Measurements from ENCODE around the gene RNLS. TPM values are rescaled to one million over a fixed set of nuclear protein-coding genes. Genes with fewer than 3 reads are reported as not detected.

RNLS gene
- polyA plus RNA-seq, 3 donors: 3.3 to 3.9 (median 3.7) TPM

GRCh38 chr10:88270061-88270808, 312.9 kb downstream of the RNLS start:
- no peaks in the 10 kb centered on the region for H4K20me1 ChIP-seq (ENCODE audit: insufficient read depth, low read length)
- no peak overlapping the region for H3K9ac ChIP-seq (ENCODE audit: insufficient read depth, low read length, poor library complexity, severe bottlenecking)
- Mint-ChIP-seq H3K36me3 (peaks cover 0 to 3% of the 10 kb centered on the region in 2 donors), H3K4me3 (no peak overlapping the region), H3K9me3 (peaks cover 0 to 5% (median 2%) of the 10 kb centered on the region in 7 donors), H3K4me1 (peaks cover 36% of the 10 kb centered on the region), H3K27me3 (ENCODE audit: low read depth in 3 of 3) (peaks cover 0 to 6% (median 0%) of the 10 kb centered on the region in 3 donors), H3K27ac (peak overlapping the region in 2 of 7 donors; percentile 3 to 57)
- H3K9me3 ChIP-seq (replicated peaks in 1 of 2; ENCODE audit: control insufficient read depth in 1 of 2, insufficient read depth in 1 of 2, low read length in 2 of 2): no peaks in the 10 kb centered on the region
- intact Hi-C loops (cut with micrococcal nuclease): loop anchor here in 1 of 2 donors (10.0 kb wide), 1 partner anchor 155 kb away; no protein-coding TSS in a partner anchor
- no peaks in the 10 kb centered on the region for H3K79me2 ChIP-seq (ENCODE audit: insufficient read depth, low read length)
- DNase-seq: no peak
- H3K27ac ChIP-seq (ENCODE audit: low read depth in 1 of 2, low read length in 2 of 2): no peak overlapping the region
- H3K36me3 ChIP-seq (replicated peaks in 1 of 2; ENCODE audit: control insufficient read depth in 1 of 2, insufficient read depth in 2 of 2, low read length in 2 of 2): no peaks in the 10 kb centered on the region
- H3K4me1 ChIP-seq (ENCODE audit: control insufficient read depth in 1 of 2, insufficient read depth in 2 of 2, low read length in 2 of 2): peaks cover 29 to 31% of the 10 kb centered on the region in 2 donors
- H3K4me2 ChIP-seq (replicated peaks; ENCODE audit: extremely low read depth, low read length, poor library complexity, severe bottlenecking): no peak overlapping the region
- 94% methylated on average over 7 of the region's 9 CpGs for WGBS (ENCODE audit: insufficient coverage)
- TF ChIP-seq, protein P1, sequence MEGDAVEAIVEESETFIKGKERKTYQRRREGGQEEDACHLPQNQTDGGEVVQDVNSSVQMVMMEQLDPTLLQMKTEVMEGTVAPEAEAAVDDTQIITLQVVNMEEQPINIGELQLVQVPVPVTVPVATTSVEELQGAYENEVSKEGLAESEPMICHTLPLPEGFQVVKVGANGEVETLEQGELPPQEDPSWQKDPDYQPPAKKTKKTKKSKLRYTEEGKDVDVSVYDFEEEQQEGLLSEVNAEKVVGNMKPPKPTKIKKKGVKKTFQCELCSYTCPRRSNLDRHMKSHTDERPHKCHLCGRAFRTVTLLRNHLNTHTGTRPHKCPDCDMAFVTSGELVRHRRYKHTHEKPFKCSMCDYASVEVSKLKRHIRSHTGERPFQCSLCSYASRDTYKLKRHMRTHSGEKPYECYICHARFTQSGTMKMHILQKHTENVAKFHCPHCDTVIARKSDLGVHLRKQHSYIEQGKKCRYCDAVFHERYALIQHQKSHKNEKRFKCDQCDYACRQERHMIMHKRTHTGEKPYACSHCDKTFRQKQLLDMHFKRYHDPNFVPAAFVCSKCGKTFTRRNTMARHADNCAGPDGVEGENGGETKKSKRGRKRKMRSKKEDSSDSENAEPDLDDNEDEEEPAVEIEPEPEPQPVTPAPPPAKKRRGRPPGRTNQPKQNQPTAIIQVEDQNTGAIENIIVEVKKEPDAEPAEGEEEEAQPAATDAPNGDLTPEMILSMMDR (IDR thresholded peaks at IDR 0.05): no peak
- no peak overlapping the region for H3K4me3 ChIP-seq (replicated peaks in 1 of 3; ENCODE audit: low read depth in 2 of 3, low read length in 3 of 3)
- no peak overlapping the region for H2AFZ ChIP-seq (ENCODE audit: insufficient read depth, low read depth, low read length, poor library complexity, severe bottlenecking)
- H3K27me3 ChIP-seq (ENCODE audit: control insufficient read depth in 2 of 2, insufficient read depth in 2 of 2, low read length in 2 of 2): no peaks in the 10 kb centered on the region

GRCh38 chr10:88262591-88263234, 320.4 kb downstream of the RNLS start:
- intact Hi-C loops (cut with micrococcal nuclease): no loop called here
- Histone ChIP-seq H3K4me2 (replicated peaks; ENCODE audit: extremely low read depth, low read length, poor library complexity, severe bottlenecking) (no peak overlapping the region), H4K20me1 (ENCODE audit: insufficient read depth, low read length) (no peaks in the 10 kb centered on the region), H3K9ac (ENCODE audit: insufficient read depth, low read length, poor library complexity, severe bottlenecking) (no peak overlapping the region), H3K4me1 (ENCODE audit: control insufficient read depth in 1 of 2, insufficient read depth in 2 of 2, low read length in 2 of 2) (peaks cover 3 to 5% of the 10 kb centered on the region in 2 donors), H3K9me3 (replicated peaks in 1 of 2; ENCODE audit: control insufficient read depth in 1 of 2, insufficient read depth in 1 of 2, low read length in 2 of 2) (no peaks in the 10 kb centered on the region), H3K27ac (ENCODE audit: low read depth in 1 of 2, low read length in 2 of 2) (no peak overlapping the region), H2AFZ (ENCODE audit: insufficient read depth, low read depth, low read length, poor library complexity, severe bottlenecking) (no peak overlapping the region), H3K36me3 (replicated peaks in 1 of 2; ENCODE audit: control insufficient read depth in 1 of 2, insufficient read depth in 2 of 2, low read length in 2 of 2) (no peaks in the 10 kb centered on the region), H3K4me3 (replicated peaks in 1 of 3; ENCODE audit: low read depth in 2 of 3, low read length in 3 of 3) (no peak overlapping the region), H3K27me3 (ENCODE audit: control insufficient read depth in 2 of 2, insufficient read depth in 2 of 2, low read length in 2 of 2) (no peaks in the 10 kb centered on the region), H3K79me2 (ENCODE audit: insufficient read depth, low read length) (no peaks in the 10 kb centered on the region)
- WGBS (ENCODE audit: insufficient coverage): 100% methylated on average over 3 of the region's 5 CpGs
- TF ChIP-seq, protein P1 (IDR thresholded peaks at IDR 0.05): no peak
- peaks cover 0 to 6% (median 0%) of the 10 kb centered on the region in 3 donors for H3K27me3 Mint-ChIP-seq (ENCODE audit: low read depth in 3 of 3)
- H3K4me3 Mint-ChIP-seq: no peak overlapping the region
- H3K36me3 Mint-ChIP-seq: no peaks in the 10 kb centered on the region
- DNase-seq: no peak
- H3K9me3 Mint-ChIP-seq: peaks cover 0 to 5% (median under 1%) of the 10 kb centered on the region in 7 donors
- H3K4me1 Mint-ChIP-seq: peaks cover 3% of the 10 kb centered on the region
- no peak overlapping the region for H3K27ac Mint-ChIP-seq

Data from CD14-positive monocyte (primary cell).